C4-2B (cell line): ENCODE results near the gene SLC16A8.

Experiments used
- CTCF ChIP-seq: fragments of 450-650 bp; conservative IDR thresholded peaks from 2 replicates; pipeline ENCODE4 v1.5.1; 2017; ENCODE audit warnings: mild to moderate bottlenecking
- ZFX ChIP-seq: fragments of 450-650 bp; IDR thresholded peaks from 2 replicates; pipeline ENCODE4 v1.6.1; 2017

GRCh38 chr22:38087855-38088254 lies 3.9 kb upstream of the SLC16A8 start:
- TF ChIP-seq CTCF, result no peak
- TF ChIP-seq ZFX, result no peak
